Smooth muscle cell (in vitro differentiated cells): ENCODE measurements around the gene EXOC8. TPM values are rescaled to one million over a fixed set of nuclear protein-coding genes. Genes with fewer than 3 reads are reported as not detected.
"Not testable (repeated sequence)": the region's sequence is repeated elsewhere in the genome, so short reads cannot be mapped to it uniquely, and the experiment has no call there.

ENCODE experiments used
- DNase-seq: peaks from one replicate; lab custom pipeline; 2025; ENCODE audit not compliant: unreplicated experiment; lab: John Stamatoyannopoulos, UW
- H2AFZ ChIP-seq: fragments of 200-600 bp; sonication (generic); 2 replicates; pipeline ENCODE4 v1.6.0; 2016; ENCODE audit warnings: antibody characterized with exemption, low read depth, mild to moderate bottlenecking
- H3F3A ChIP-seq: fragments of 200-600 bp; sonication (generic); 2 replicates; pipeline ENCODE4 v1.6.0; 2017; ENCODE audit warnings: antibody characterized with exemption, low read depth
- H3K27ac ChIP-seq: fragments of 200-600 bp; sonication (generic); 2 replicates; pipeline ENCODE4 v1.5.1; 2016; ENCODE audit warnings: low read depth, mild to moderate bottlenecking
- H3K27me3 ChIP-seq: fragments of 200-600 bp; sonication (generic); 2 replicates; pipeline ENCODE4 v1.6.1; 2016; ENCODE audit warnings: low read depth, mild to moderate bottlenecking
- H3K36me3 ChIP-seq: fragments of 200-600 bp; sonication (generic); 2 replicates; pipeline ENCODE4 v1.5.1; 2016; ENCODE audit warnings: low read depth
- H3K4me1 ChIP-seq: fragments of 200-600 bp; sonication (generic); 2 replicates; pipeline ENCODE4 v1.5.1; 2016; ENCODE audit warnings: low read depth
- H3K4me2 ChIP-seq: fragments of 200-600 bp; sonication (generic); 2 replicates; pipeline ENCODE4 v1.6.0; 2016; ENCODE audit warnings: mild to moderate bottlenecking
- H3K4me3 ChIP-seq: fragments of 200-600 bp; sonication (generic); 2 replicates; pipeline ENCODE4 v1.5.1; 2016; ENCODE audit warnings: mild to moderate bottlenecking
- H3K79me2 ChIP-seq: fragments of 200-600 bp; sonication (generic); 2 replicates; pipeline ENCODE4 v1.6.0; 2016; ENCODE audit warnings: low read depth, mild to moderate bottlenecking
- H3K9ac ChIP-seq: fragments of 200-600 bp; sonication (generic); 2 replicates; pipeline ENCODE4 v1.6.0; 2016; ENCODE audit warnings: low read depth
- H3K9me3 ChIP-seq: fragments of 200-600 bp; sonication (generic); replicated peaks from 2 replicates; pipeline ENCODE4 v1.5.1; 2016; ENCODE audit warnings: low read depth
- H4K20me1 ChIP-seq: fragments of 200-600 bp; sonication (generic); 2 replicates; pipeline ENCODE4 v1.6.0; 2016; ENCODE audit warnings: low read depth
- WGBS: methylation state at CpG from one replicate; pipeline ENCODE4 v1.1.7; 2016; ENCODE audit warnings: low lambda C conversion rate; 5-methylcytosine and 5-hydroxymethylcytosine counted together
- polyA plus RNA-seq: library from polyadenylated mRNA; unstranded; fragments of >200 nt; fragmentation: Nextera tagmentation; extraction: Ambion mirVana; gene quantifications from 2 replicates; pipeline ENCODE4 v1.2.1, GENCODE V29; 2016
- total RNA-seq: library from RNA; depleted of rRNA; stranded (reverse); fragments of >200 nt; gene quantifications from 2 replicates; pipeline ENCODE4 v1.2.3, GENCODE V29; 2014
- TF ChIP-seq, protein P1 (sequence below): fragments of 200-600 bp; sonication (generic); IDR thresholded peaks from 2 replicates; pipeline ENCODE4 v1.5.1; 2017; ENCODE audit warnings: borderline replicate concordance, mild to moderate bottlenecking, antibody characterized with exemption; ENCODE audit not compliant: insufficient read depth, poor library complexity, severe bottlenecking

The EXOC8 gene
- total and polyA plus RNA-seq, 2 experiments from 2014 or later: 4.2 to 15.6 TPM

DNA sequence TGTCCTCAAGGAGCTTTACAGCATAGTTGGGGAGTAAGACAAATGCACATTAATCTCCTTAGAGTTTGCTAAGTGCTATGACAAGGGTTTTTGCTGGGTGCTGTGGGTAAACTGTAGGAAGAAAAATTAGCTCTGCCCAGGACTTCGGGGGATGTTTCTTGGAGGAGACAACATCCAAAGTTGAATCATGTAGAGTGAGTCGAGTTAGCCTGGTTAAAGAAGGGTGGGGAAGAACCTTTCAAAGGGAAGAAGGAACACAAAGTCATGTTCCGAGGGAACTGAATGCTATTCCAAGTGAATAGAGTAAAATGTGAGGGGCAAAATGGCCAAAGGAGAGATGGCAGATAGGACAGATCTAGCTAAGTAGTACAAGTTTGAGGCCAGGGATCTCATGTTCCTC is 17.5 kb upstream of the EXOC8 start:
- Histone ChIP-seq H3K79me2 (no peaks in the 10 kb centered on the region), H3K27me3 (no peaks in the 10 kb centered on the region), H3K9me3 (no peaks in the 10 kb centered on the region), H3K27ac (peak overlapping the region; percentile 65), H3F3A (peaks cover 16% of the 10 kb centered on the region), H2AFZ (no peak overlapping the region), H4K20me1 (peaks cover 12% of the 10 kb centered on the region), H3K4me3 (no peak overlapping the region), H3K4me1 (no peaks in the 10 kb centered on the region), H3K36me3 (peaks cover 10% of the 10 kb centered on the region), H3K9ac (peak overlapping the region; percentile 40), H3K4me2 (peak overlapping the region; percentile 33)
- 72% methylated on average over 3 of the region's 3 CpGs for WGBS
- TF ChIP-seq, protein P1, sequence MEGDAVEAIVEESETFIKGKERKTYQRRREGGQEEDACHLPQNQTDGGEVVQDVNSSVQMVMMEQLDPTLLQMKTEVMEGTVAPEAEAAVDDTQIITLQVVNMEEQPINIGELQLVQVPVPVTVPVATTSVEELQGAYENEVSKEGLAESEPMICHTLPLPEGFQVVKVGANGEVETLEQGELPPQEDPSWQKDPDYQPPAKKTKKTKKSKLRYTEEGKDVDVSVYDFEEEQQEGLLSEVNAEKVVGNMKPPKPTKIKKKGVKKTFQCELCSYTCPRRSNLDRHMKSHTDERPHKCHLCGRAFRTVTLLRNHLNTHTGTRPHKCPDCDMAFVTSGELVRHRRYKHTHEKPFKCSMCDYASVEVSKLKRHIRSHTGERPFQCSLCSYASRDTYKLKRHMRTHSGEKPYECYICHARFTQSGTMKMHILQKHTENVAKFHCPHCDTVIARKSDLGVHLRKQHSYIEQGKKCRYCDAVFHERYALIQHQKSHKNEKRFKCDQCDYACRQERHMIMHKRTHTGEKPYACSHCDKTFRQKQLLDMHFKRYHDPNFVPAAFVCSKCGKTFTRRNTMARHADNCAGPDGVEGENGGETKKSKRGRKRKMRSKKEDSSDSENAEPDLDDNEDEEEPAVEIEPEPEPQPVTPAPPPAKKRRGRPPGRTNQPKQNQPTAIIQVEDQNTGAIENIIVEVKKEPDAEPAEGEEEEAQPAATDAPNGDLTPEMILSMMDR: no peak
- no peak for DNase-seq

DNA sequence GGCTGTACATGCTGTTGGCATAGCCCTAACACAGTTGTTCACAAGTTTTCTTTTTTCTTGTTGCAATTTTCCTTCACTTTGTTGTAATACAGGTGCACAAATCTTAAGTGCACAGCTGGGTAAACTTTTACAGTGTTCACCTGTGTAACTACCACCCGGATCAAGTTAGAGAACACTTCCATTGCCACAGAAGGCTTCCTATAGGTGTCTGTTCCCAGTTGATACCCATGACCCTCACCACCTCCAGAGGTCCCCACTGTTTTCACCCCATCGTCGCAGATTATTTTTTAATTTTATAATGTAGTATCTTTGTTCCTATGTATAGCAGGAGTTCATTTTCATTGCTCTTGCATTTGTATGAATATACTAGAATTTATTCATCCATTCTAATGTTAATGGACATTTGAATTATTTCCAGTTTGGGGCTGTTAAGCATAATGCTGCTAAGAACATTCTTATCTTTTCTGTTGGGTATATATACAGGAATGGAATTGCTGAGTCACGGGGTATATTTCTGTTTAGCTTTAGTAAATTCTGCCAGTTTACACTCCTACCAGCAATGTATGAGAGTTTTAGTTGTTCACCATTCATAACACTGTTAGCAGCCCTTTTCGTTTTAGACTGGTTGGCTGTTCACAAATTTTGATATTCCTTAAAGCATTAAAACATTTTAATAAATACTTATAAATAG is 16.8 kb upstream of the EXOC8 start:
- Histone ChIP-seq H3F3A (peaks cover 16% of the 10 kb centered on the region), H3K27ac (peak overlapping the region; percentile 65), H3K4me3 (no peak overlapping the region), H3K79me2 (no peaks in the 10 kb centered on the region), H2AFZ (no peak overlapping the region), H4K20me1 (peaks cover 12% of the 10 kb centered on the region), H3K27me3 (no peaks in the 10 kb centered on the region), H3K9ac (no peak overlapping the region), H3K4me2 (peak overlapping the region; percentile 33), H3K9me3 (no peaks in the 10 kb centered on the region), H3K4me1 (no peaks in the 10 kb centered on the region), H3K36me3 (peaks cover 10% of the 10 kb centered on the region)
- WGBS: 84% methylated on average over 5 of the region's 5 CpGs
- DNase-seq: no peak
- TF ChIP-seq, protein P1: no peak

DNA sequence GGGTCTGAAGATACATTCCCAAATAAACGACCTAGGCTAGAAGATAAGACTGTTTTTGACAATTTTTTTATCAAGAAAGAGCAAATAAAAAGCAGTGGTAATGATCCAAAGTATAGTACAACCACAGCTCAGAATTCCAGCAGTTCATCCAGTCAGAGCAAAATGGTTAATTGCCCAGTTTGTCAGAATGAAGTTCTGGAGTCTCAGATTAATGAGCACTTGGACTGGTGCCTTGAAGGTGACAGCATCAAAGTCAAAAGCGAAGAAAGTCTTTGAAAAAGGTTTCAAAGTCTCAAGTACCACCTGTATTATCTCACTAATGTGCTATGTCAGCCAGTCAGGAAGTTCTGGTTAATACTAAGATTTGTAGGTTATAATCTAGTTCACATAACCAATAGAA is 15.4 kb upstream of the EXOC8 start:
- H3K36me3 ChIP-seq: peaks cover 10% of the 10 kb centered on the region
- H3K4me2 ChIP-seq: no peak overlapping the region
- no peak overlapping the region for H3K4me3 ChIP-seq
- no peak overlapping the region for H2AFZ ChIP-seq
- 91% methylated on average over 2 of the region's 2 CpGs for WGBS
- peaks cover 3% of the 10 kb centered on the region for H3K79me2 ChIP-seq
- H3K9ac ChIP-seq: no peak overlapping the region
- DNase-seq: no peak
- no peaks in the 10 kb centered on the region for H3K9me3 ChIP-seq
- H3K4me1 ChIP-seq: no peaks in the 10 kb centered on the region
- H4K20me1 ChIP-seq: peaks cover 8% of the 10 kb centered on the region
- H3F3A ChIP-seq: peaks cover 16% of the 10 kb centered on the region
- H3K27me3 ChIP-seq: no peaks in the 10 kb centered on the region
- TF ChIP-seq, protein P1: no peak
- no peak overlapping the region for H3K27ac ChIP-seq

DNA sequence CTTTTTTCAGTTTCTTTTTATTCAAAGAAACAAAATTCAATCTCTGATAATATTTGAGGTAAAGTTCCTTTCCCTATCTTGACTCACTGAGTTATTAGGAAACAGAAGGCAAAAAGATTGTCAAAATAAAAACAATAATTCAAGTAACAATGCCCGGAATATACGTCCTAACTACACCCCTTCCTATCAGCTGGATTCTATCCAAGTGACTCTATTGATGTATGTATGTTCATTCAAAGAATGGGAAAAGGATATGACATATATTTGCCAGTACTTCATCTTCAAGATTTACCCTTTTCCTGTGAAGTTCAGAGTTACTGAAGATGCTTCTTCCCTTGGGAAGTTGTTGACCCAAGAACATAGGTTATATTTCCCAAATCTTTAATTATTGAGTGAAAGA is 14.2 kb upstream of the EXOC8 start:
- H3K9ac ChIP-seq: no peak overlapping the region
- H4K20me1 ChIP-seq: peaks cover 6% of the 10 kb centered on the region
- peaks cover 3% of the 10 kb centered on the region for H3K79me2 ChIP-seq
- H3K4me1 ChIP-seq: no peaks in the 10 kb centered on the region
- H2AFZ ChIP-seq: no peak overlapping the region
- H3F3A ChIP-seq: peaks cover 10% of the 10 kb centered on the region
- WGBS: 96% methylated on average over 2 of the region's 2 CpGs
- H3K36me3 ChIP-seq: peaks cover 14% of the 10 kb centered on the region
- no peak overlapping the region for H3K4me2 ChIP-seq
- H3K27me3 ChIP-seq: no peaks in the 10 kb centered on the region
- DNase-seq: no peak
- no peak overlapping the region for H3K4me3 ChIP-seq
- TF ChIP-seq, protein P1: no peak
- H3K27ac ChIP-seq: no peak overlapping the region
- no peaks in the 10 kb centered on the region for H3K9me3 ChIP-seq

DNA sequence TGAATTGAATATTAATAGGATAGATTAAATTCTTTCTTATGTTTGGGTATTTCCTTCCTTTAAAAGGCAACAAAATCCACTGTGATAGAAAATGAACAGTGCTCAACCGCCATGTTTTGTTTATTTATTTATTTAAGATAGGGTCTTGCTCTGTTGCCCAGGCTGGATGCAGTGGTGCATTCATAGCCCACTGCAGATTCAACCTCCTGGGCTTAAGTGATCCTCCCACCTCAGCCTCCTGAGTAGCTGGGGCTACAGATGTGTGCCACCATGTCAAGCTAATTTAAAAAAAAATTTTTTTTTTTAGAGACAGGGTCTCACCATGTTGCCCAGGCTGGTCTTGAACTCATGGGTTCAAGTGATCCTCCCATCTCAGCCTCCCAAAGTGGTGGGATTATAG is 11.2 kb upstream of the EXOC8 start:
- not testable (repeated sequence) for H3K9me3 ChIP-seq, H3K9ac ChIP-seq, H3K27ac ChIP-seq, H3K79me2 ChIP-seq, H3K4me3 ChIP-seq, H3K27me3 ChIP-seq, DNase-seq, H4K20me1 ChIP-seq, H2AFZ ChIP-seq, H3F3A ChIP-seq, H3K4me2 ChIP-seq, H3K4me1 ChIP-seq
- H3K36me3 ChIP-seq: peaks cover 14% of the 10 kb centered on the region
- WGBS: 93% methylated on average over 1 of the region's 1 CpG
